Stimulated activated naive CD4-positive, alpha-beta T cell treated with Interleukin-2 at 50 U/mL for 16 hours (primary cell): ENCODE data around the gene POLR1D.

Source experiments
- DNase-seq: peaks from one replicate; lab custom pipeline; 2025; lab: John Stamatoyannopoulos, UW

The POLR1D gene

DNA sequence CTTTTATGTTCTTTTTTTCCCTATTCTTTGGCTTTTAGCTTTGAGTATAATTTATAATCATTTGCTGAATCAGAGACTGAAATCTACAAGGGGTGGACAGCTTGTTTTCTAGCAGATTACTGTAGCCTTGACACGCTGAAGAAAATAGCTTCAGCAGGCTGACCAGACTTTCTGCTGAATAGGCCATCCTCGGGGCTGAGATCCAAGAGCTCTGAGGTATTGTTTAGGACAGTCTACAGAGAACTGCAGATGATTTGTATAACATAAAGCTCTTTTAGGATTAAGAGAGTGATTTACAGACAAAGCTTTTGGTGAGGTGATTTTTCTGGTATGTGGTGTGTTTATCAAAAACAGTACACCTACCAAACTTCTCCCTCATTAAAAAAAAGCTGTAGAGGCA is 16.8 kb downstream of the POLR1D start:
- DNase-seq = no peak

DNA sequence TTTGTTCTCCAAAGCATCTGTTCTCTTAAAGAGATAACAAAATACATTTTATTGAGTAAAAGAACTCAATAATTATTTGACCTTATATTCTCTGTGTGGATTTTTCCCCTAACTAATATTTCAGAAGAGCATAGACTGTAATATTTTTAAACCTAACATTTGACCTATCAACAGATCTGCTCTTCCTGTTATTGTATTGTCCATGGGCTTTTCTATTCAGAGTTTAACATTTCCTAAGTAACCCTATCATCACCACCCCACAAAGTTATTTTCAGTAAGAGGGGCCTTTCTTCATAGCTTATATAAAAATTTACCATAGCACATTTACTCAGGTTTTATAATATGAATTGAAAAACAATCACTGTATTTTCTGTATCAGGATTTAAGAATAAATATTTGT is 17.5 kb downstream of the POLR1D start:
- no peak for DNase-seq

DNA sequence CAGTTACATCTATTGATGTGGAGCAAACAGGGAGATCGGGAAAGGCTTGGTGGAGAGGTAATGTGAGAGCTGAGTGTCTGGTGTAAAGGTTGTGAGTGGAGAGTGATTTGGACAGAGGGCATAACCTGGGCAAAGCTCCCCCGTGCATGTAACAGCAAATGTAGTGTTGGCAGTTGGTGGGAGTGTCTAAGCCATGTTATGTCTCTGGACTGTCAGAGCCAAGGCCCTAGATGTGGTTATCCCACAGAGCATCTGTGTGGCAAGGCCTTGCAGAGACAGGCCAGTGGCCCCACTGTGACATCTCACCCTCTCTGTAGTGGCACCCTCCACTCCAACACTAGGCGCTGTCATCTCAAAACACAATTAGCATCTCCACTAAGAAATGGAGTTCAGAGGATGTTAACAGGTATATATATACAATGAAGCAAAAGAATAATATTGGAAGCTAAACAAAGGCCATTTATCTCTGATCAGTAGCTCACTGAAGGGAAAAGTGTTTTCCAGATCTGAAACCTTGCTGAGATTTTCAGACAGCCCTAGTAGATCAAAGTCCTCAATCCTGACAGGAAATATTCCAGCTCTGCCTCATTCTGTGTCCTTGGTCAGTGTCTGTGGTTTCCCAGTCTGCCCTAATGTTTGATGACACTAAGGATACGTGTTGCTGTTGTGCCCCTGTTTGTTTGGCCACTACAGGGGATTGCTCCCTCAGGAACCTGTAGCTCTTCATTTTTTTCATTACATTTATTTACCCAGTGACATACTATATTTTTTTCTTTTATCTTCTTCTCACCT is 20.2 kb downstream of the POLR1D start:
- no peak for DNase-seq

DNA sequence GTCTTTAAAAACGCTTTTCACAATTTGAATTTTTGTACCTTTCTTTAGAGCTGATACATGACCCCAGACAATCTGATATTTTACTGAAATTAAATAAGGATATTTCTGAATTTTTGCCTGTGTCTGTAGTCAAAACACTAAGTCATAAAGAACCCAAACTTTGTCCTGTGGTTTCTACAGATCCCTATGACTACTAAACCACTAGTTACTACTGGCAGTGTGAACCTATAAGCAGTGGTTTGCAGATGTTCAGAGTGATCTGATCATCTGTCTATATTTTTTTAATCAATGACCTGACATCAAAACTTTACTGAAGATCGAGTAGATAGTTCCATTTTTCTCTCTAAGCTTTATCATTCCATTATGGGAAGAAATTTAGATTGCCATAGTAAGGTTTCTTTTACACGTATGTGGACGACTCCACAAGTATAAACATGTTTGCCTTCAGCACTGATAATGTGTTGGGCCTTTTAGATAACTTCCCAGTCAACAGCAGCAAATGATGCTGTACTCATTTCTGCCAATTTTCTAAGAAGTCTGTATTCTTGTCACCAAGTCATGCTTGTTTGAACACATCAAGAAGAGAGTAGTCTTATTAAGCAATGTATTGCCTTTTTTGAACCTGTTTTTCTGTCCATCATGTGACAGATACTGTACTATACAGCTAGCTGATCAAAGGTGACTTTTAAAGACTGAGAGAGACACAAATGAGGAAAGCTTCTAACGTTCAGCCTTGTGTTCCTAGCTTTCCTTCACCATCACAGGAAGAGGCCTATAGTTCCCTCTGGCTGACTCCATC is 21.8 kb downstream of the POLR1D start:
- no peak for DNase-seq

DNA sequence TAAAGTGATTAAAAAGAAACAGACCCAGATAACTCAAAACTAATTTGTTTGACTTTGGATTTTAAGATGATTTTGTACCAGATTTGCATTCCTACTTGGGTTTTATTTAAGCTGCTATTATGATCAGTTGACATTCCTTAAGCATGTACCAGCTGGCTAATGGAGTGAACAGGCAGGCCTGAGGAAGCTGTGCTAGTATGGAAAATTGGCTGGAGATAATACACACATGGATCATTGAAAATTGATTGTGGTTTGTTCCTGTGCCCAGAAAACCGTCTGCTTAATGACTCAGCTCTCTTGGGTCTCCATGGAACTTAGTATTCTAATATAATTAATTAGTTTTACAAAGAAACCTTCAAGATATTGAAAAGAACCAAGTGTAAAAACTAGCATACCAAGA is 22.6 kb downstream of the POLR1D start:
- DNase-seq = no peak

DNA sequence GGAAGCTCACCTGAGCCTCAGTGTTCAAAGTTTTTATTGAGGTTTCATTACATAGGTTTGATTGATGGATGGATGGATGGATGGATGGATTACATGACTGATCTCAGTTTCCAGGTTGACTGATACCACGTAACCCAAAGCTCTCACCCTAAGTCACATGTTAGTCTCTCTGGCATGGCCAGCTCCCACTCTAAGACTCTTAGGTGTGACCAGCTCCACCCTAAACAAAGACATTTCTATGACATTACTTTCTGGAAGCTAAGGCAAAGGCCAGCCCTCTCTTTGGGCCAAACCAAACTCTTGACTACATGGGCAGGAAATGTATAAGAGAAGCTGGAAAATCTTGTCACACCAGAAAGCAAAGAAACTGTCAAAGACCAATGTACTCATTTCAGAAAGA is 28.6 kb downstream of the POLR1D start:
- DNase-seq = no peak

DNA sequence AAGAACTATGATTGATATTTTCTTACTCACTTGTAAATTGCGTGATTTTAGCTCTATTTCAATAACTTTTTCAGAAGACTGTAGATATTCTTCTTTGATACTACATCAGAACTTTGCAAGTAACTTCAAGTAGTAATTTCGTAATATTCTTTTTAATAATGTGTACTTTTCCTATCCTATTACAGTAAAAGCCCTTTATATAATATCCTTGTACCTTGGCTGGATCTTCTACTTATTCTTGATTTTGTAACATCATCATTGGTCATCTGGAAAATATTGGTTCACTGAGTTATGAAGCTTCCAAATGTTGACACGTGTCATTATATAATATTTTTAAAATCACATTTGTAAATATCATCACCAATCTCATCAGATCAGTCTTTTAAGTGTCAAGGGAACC is 32.4 kb downstream of the POLR1D start:
- DNase-seq = no peak

DNA sequence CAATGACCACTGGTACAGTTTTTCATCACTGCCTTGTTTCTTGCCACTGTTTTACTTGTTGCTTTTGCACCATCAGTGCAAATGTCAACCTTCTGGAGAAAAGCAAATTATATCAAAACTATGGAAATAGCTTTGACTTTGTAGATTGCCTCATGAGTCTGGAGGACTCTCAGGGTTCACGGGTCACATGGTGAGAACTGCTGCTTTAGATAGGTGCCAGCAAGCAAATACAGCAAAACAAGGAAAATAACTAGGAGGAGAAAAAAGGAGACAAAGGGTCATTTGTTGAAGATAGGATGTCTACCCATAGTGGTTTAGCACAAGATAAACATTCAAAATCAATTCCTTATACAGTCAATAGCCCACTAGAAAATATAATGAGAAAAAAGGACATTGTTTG is 33.1 kb downstream of the POLR1D start:
- no peak for DNase-seq

DNA sequence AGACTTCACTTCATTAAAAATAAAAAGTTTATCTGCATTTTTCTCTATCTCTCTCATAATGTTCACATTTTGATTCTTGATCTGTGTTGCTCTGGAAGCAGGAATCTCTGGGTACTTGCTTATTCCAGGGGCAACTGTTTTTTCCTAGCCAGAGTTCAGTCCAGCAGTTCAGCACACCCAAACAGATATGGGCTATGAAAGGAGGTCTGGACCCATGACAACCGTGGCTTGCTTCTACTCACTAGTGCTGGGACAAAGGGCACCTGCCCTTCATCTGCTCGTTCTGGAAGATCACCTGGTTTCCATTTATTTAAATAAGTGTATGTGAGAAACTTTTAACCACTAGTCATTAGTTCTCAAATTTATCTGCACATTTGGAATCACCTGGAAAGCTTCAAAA is 36.0 kb downstream of the POLR1D start:
- DNase-seq = no peak

DNA sequence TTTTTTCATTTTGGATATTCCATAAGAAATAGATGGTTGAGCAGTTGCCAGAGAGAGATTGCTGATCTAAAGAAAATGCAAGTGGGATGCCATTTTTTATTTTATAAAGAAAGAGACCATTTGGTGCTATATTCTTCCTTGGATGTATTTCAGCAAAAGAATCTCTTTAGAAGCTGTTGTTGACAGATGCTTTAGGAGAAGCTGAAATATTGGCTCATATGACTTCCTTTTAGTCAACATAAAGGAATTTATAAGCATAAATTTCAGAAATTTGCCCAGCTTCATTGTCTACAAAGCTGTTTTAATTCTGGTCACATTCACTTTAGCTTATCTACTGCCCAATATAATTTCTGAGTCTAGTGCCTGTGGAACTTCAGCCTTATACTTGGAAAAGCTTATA is 36.9 kb downstream of the POLR1D start:
- no peak for DNase-seq

DNA sequence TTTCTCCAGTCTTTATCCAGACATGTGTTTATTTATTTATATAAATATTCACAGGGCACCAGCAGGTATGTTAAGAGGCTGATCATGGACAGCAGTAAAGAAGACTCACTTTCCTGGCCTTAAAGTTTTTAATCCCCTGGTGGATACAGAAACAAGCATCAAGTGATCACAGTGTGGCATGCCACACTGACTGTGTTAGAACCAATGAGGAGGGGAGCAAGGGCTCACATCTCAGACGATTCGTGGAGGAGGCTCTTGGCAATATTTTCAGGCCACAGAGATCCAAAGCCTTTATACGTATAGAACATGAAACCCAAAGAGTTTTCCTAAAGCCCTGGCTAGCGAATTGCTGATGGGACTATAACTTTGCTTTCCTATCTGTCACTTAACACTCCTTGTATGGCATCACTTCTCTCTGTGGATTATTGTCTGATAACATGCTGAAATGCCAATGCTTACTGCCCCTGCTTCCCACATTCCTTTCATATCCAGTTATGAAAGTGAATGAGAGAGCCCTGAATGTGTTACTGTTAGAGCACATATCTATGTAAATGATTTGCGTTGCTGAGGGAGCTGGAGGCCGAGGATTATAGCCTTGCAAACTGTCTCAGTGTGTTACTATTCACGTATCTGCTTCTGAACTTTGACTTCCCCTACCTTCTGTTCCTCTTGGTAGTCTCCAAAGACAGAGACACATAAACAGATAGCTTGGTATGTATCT is 37.6 kb downstream of the POLR1D start:
- no peak for DNase-seq

DNA sequence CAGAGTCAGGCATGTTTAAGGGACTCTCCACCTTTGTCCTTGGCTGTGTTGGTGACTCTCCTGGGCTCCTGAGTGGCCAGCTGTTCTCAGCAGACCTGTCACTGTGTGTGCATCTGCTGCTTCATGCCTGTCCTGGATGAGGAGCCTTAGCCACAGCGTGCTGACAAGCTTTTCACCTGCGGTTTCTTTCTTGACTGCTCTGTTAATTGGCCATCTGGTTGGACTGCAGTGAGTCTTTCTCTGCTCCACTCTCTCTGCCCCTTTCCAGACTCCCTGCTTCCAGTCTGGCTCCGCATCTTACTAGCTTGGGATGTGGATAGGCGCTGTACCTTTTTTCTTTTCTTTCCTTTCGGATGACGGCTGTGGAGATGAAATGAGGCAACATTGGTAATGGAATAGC is 38.8 kb downstream of the POLR1D start:
- no peak for DNase-seq

DNA sequence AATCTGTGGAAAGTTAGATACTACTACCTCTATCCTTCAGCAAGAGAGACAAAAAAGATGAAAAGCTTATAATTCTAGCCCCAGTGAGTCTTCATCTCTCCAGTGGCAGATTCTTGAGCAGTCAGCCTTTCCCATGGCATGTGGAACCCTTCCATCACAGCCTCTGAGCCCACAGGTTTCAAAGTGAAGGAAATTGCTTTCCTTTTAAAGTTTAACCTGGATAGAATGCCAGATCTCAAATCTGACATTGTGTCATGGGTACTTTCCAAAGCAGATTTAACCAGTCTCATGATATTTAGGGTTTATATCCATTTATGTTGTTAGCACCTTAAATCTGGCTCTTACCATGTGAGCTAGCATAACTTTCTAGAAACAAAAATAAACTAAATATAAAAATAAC is 39.3 kb downstream of the POLR1D start:
- DNase-seq = no peak

DNA sequence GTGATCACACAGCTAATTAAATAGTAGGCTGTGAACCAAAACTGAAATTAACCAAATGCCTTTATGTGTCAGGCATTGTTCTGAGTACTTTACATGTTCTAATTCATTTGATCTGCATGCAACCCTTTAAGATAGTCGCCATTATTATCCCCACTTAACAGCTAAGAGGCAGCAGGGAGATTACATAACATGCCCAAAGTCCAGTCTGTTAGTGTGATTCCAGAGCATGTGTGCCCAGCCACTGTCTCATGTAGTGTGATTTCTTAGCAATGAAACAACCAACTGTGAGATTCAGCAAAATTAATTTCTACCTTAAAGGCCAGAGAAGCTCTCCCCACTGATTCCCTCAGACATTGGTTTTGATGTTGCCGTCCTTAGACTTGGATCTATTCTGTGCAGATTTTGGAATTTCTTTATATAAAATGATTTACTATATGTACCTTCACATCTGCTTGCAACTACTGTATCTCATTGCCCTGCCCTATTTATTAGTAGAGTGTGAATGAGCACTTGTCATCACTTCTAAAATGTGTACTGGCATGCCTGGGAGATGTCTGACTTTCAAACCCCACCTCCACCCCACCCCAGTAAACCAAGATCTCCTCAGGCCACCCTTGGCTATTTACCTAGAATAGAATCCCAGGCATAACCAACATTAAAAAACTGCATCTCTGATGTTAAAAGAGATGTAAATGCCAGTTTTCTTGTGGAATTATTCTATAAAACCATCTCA is 41.2 kb downstream of the POLR1D start:
- no peak for DNase-seq

DNA sequence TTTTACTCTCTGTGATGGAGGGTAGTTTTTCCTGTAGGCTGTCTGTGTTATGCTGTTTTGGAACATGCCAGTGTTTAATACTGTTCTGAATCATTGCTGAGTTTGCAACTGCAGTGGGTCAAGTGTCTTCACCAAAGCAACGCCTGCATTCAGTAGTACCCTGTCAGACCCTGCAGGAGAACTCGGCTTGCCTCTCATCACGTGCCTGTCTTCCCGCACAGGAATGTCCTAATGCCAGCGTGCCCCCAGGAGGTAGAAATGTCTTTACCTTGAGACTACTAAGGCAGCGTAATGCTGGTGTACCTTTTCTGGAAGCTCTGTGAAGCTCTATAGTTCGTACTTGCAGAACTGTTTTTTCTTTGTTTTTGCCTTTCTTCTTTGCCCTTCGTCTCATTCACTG is 42.3 kb downstream of the POLR1D start:
- no peak for DNase-seq

DNA sequence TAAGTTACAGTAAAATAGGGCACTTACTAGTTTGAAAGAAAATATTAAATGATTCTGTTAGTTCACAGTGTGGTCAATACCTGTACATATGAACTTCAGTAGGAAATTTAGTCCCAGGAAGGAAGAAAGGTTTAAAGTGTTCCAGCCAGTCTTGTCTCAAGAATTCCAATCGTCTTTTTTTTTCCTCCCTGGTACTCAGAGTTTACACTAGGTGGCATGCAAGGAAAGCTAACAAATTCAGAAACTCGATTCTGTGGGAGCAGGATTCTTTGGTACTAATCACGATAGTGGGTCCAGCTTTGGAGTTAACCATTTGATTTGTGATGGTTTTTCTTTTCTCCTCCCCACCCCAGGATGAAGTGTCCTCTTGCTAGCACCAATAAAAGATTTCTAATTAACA is 43.6 kb downstream of the POLR1D start:
- DNase-seq = no peak

DNA sequence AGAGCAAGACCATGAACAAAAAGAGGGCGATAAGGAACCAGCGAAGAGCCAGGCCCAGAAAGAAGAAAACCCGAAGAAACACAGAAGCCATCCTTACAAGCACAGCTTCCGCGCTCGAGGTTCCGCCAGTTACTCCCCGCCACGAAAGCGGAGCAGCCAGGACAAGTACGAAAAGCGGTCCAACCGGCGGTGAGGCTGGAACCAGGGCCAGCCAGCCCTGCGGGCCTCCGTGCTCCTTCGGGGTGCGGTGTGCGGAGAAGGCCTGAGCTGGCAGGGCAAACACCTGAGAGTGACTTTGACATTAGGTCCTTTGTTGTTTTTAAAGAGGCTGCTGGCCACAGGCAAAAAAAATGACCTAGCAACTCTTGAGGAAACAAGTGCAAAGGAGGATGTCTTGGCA is 44.1 kb downstream of the POLR1D start:
- no peak for DNase-seq

DNA sequence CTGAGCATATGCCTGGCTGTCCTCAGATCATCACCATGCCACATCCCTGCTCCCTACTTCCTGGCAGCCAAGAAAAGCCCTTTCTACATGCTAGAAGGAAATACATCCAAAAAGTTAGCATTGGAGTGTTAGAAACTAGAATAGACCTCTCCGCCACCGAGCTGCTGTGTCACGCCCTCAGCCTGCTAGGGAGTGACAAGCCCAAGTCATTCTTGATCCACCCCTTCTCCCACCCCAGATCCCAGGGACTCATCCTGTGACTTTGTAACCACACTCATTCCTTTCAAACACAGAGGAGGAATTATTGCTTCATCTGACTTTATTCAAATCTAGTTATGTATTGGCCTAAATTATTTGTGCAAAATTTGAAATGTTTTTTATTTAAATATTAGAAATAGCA is 45.3 kb downstream of the POLR1D start:
- no peak for DNase-seq

DNA sequence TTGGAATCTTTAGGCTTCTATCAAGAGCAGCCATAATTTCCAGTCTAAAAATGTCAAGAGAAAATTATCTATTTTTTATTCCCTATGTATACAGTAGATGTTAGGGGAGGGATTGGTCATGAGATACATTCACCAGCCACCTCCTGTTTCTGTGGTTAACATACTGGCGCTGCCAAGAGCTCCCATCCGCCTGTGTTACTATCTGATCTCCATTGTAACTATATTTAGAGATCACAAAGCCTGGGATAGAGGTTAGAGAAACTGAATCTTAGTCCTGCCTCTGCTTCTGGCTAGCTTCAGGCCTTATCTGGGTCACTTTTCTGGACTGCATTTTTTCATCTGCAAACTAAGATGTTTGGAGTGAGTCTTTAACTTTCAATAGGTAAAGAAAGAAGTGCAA is 46.3 kb downstream of the POLR1D start:
- no peak for DNase-seq

DNA sequence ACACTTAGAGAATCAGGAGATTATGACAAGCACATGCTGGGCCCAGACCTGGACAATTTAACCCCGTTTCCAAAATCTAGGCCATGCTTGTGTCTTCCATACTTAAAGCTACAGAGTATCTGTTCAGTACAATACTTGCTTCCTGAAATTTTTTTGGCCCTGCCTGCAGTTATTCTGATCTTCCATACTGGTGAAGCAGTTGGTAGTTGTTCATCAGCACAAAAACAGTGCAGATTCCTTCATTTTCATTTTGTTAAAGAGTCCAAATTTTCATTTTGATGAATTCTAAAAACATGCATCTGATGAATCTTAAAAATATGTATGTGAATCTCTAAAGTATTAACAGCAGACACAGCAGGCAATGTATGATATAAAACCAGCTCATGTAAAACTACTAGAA is 49.2 kb downstream of the POLR1D start:
- no peak for DNase-seq

DNA sequence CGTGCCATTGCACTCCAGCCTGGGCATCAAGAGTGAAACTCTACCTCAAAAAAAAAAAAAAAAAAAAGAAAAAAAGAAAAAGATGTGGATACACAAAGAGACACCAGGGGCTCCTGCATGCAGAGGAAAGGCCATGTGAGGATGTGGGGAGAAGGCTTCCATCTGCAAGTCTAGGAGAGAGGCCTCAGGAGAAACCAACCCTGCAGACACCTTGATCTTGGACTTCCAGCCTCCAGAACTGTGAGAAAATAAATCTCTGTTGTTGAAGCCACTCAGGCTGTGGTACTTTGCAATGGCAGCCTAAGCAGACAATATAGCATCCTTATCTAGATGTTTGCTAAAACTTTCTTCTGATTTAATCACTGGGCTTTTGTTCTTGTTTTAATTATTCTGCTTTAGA is 50.3 kb downstream of the POLR1D start:
- DNase-seq = no peak
